Ovary (tissue), 9 donors: ENCODE measurements around the gene RNF39. TPM values are rescaled to one million over a fixed set of nuclear protein-coding genes. Genes with fewer than 3 reads are reported as not detected.

ENCODE experiments used
- DNase-seq, 5 donors: peaks; one replicate each; pipeline ENCODE4 v3.0.0-alpha.2; 2019 to 2020
- H3K27ac ChIP-seq, 2 donors: fragments of 200-600 bp; one replicate each; pipeline versions ENCODE4 v1.5.1 to v1.8.0; 2019 to 2022
- H3K27me3 ChIP-seq: fragments of 200-600 bp; one replicate; pipeline ENCODE4 v1.8.0; 2022
- H3K36me3 ChIP-seq: fragments of 200-600 bp; sonication (generic); one replicate; pipeline ENCODE4 v1.5.1; 2019
- H3K4me1 ChIP-seq: one replicate; pipeline ENCODE4 v1.8.1; 2013; ENCODE audit warnings: mild to moderate bottlenecking, moderate library complexity; ENCODE audit not compliant: insufficient read depth
- H3K4me3 ChIP-seq: fragments of 200-600 bp; sonication (generic); one replicate; pipeline ENCODE4 v1.5.1; 2017
- H3K9me3 ChIP-seq, 2 donors: fragments of 200-600 bp in 1 of 2; sonication (generic) in 1 of 2; one replicate each; pipeline versions ENCODE4 v1.5.1 to v1.8.1; 2013 to 2019; ENCODE audit warnings: mild to moderate bottlenecking in 1 of 2, moderate library complexity in 1 of 2
- CTCF ChIP-seq, 3 donors: fragments of 450-650 bp in 2 of 3; fragments of 200-600 bp in 1 of 3; IDR thresholded peaks; one replicate each; pipeline versions ENCODE4 v1.5.1 to v1.8.0; 2016 to 2022; ENCODE audit warnings: antibody characterized with exemption in 3 of 3, mild to moderate bottlenecking in 1 of 3
- EP300 ChIP-seq: sonication (generic); formaldehyde crosslinking; IDR thresholded peaks from one replicate; pipeline ENCODE4 v1.6.1; 2017; ENCODE audit warnings: antibody characterized with exemption
- POLR2A ChIP-seq: fragments of 450-650 bp; IDR thresholded peaks from one replicate; pipeline ENCODE4 v1.6.1; 2017; ENCODE audit warnings: antibody characterized with exemption, mild to moderate bottlenecking, moderate library complexity
- WGBS, 3 donors: extraction: QIAGEN DNeasy Blood & Tissue Kit in 1 of 3; methylation state at CpG; one replicate each; pipeline versions ENCODE4 v1.1.5 to v1.1.7; 2013 to 2017; 5-methylcytosine and 5-hydroxymethylcytosine counted together
- intact Hi-C, 4 donors: fragments of 100-400 bp; cut with DNase I; formaldehyde crosslinking; loops; one replicate each; pipeline versions ENCODE4 v1.11.0 to v1.15.1; 2022 to 2023
- polyA plus RNA-seq, 2 donors: library from polyadenylated mRNA; stranded (reverse); fragments of 200-250 nt in 1 of 2; fragments of 350-450 nt in 1 of 2; fragmentation: Illumina TruSeq in 1 of 2; extraction: RNeasy Lipid Tissue Mini Kit (QIAGEN cat#74804) in 1 of 2; gene quantifications; one replicate each; pipeline ENCODE4 v1.2.3, GENCODE V29; 2013 to 2014
- total RNA-seq, 7 donors: library from RNA; depleted of rRNA in 2 of 7; stranded (reverse); fragments of >200 nt in 2 of 7; fragmentation: NEBNext Ultra II Directional in 3 of 7; extraction: Animal tissue kit (Norgen Biotek cat#: 25700) in 3 of 7; gene quantifications; one replicate each; pipeline versions ENCODE4 v1.1.0 to v1.2.4, GENCODE V29; 2016 to 2023
- donor health status: DM: no; HTN: no; CAD: no; lungs with moderate emphysema.
- donor health status: DM: no; HTN: no; CAD: no.
- donor health status: Bipolar disorder and iron deficiency.
- donor health status: DM: yes; HTN: yes; CAD: no.
- donor health status: DM: no; HTN: no; CAD: no.
- donor health status: DM: yes; HTN: yes; CAD: no.

The RNF39 gene
- total and polyA plus RNA-seq, 9 donors, result 0.28 to 3.1 (median 0.97) TPM; not detected in 1

- no peak for DNase-seq
- Histone ChIP-seq H3K9me3 (no peaks in the 10 kb centered on the region), H3K27me3 (no peaks in the 10 kb centered on the region), H3K4me3 (no peak overlapping the region), H3K36me3 (no peaks in the 10 kb centered on the region), H3K4me1 (no peaks in the 10 kb centered on the region), H3K27ac (no peak overlapping the region)
- WGBS, 3 donors, result 13 to 16% (median 13%) methylated on average over 1 of the region's 1 CpG
- no peak for TF ChIP-seq POLR2A
- no peak for TF ChIP-seq CTCF (IDR thresholded peaks at IDR 0.05)
- intact Hi-C loops, result no loop called here
Measured at GRCh38 chr6:30042914-30043313, 32.7 kb downstream of the RNF39 start.

GRCh38 chr6:30042476-30042875 lies 33.1 kb downstream of the RNF39 start:
- no peaks in the 10 kb centered on the region for H3K4me1 ChIP-seq
- H3K27ac ChIP-seq, result no peak overlapping the region
- no peak overlapping the region for H3K4me3 ChIP-seq
- intact Hi-C loops, result no loop called here
- no peaks in the 10 kb centered on the region for H3K9me3 ChIP-seq
- WGBS, 3 donors, result 96 to 100% (median 97%) methylated on average over 1 of the region's 1 CpG
- no peaks in the 10 kb centered on the region for H3K36me3 ChIP-seq
- TF ChIP-seq POLR2A (no peak), CTCF (IDR thresholded peaks at IDR 0.05) (no peak), EP300 (no peak)
- H3K27me3 ChIP-seq, result no peaks in the 10 kb centered on the region
- DNase-seq, result no peak

- H3K36me3 ChIP-seq, result no peaks in the 10 kb centered on the region
- no peak for TF ChIP-seq EP300
- no peak for TF ChIP-seq CTCF (IDR thresholded peaks at IDR 0.05)
- TF ChIP-seq POLR2A, result no peak
- H3K27me3 ChIP-seq, result no peaks in the 10 kb centered on the region
- WGBS, 3 donors, result 70 to 77% (median 71%) methylated on average over 4 of the region's 4 CpGs
- intact Hi-C loops, result no loop called here
- H3K4me1 ChIP-seq, result no peaks in the 10 kb centered on the region
- H3K27ac ChIP-seq, result no peak overlapping the region
- H3K4me3 ChIP-seq, result no peak overlapping the region
- DNase-seq, result no peak
- no peaks in the 10 kb centered on the region for H3K9me3 ChIP-seq
Measured at GRCh38 chr6:30041821-30042220, 33.7 kb downstream of the RNF39 start.

- intact Hi-C loops, result no loop called here
- no peaks in the 10 kb centered on the region for H3K27me3 ChIP-seq
- no peak for DNase-seq
- H3K27ac ChIP-seq, result no peak overlapping the region
- no peaks in the 10 kb centered on the region for H3K36me3 ChIP-seq
- H3K4me1 ChIP-seq, result no peaks in the 10 kb centered on the region
- TF ChIP-seq CTCF (IDR thresholded peaks at IDR 0.05), result no peak
- TF ChIP-seq EP300, result no peak
- TF ChIP-seq POLR2A, result no peak
- no peaks in the 10 kb centered on the region for H3K9me3 ChIP-seq
- WGBS, 3 donors, result 88 to 94% (median 90%) methylated on average over 6 of the region's 6 CpGs
- no peak overlapping the region for H3K4me3 ChIP-seq
Measured at GRCh38 chr6:30041221-30041620, 34.3 kb downstream of the RNF39 start.
